HL-60 (cell line): Measurements from ENCODE around the gene TAAR1.

Experiments used
- DNase-seq, 2 experiments: peaks; one replicate each; pipeline ENCODE4 v3.0.0-alpha.2; 2010 to 2020; ENCODE audit warnings: low read depth in 1 of 2, low spot score in 1 of 2
- H3K27ac ChIP-seq: fragments of 250-450 bp; sonication (Bioruptor Pico); replicated peaks from 2 replicates; pipeline ENCODE4 v1.5.1; 2020; ENCODE audit warnings: mild to moderate bottlenecking, moderate library complexity
- H3K27me3 ChIP-seq: fragments of 250-450 bp; sonication (Bioruptor Pico); 2 replicates; pipeline ENCODE4 v1.5.1; 2021; ENCODE audit warnings: mild to moderate bottlenecking, moderate library complexity; ENCODE audit not compliant: insufficient read depth, poor library complexity, severe bottlenecking
- H3K4me3 ChIP-seq: replicated peaks from 2 replicates; pipeline ENCODE4 v1.5.1; 2011; ENCODE audit warnings: mild to moderate bottlenecking, control low read depth, low read length; ENCODE audit not compliant: insufficient read depth
- CTCF ChIP-seq: IDR thresholded peaks from one replicate; pipeline ENCODE4 v1.5.1; 2011; ENCODE audit warnings: low read length, control low read depth, inconsistent platforms; ENCODE audit not compliant: insufficient read depth
- GABPA ChIP-seq: IDR thresholded peaks from 2 replicates; pipeline ENCODE4 v1.6.1; 2012; ENCODE audit warnings: low read depth
- POLR2AphosphoS5 ChIP-seq: IDR thresholded peaks from 2 replicates; pipeline ENCODE4 v1.6.1; 2012; ENCODE audit warnings: low read depth
- REST ChIP-seq: IDR thresholded peaks from 2 replicates; pipeline ENCODE4 v1.6.1; 2012; ENCODE audit warnings: low read depth; ENCODE audit not compliant: insufficient replicate concordance
- SPI1 ChIP-seq: IDR thresholded peaks from 2 replicates; pipeline ENCODE4 v1.6.1; 2012; ENCODE audit warnings: low read depth, mild to moderate bottlenecking, borderline replicate concordance

TAAR1 gene

DNA sequence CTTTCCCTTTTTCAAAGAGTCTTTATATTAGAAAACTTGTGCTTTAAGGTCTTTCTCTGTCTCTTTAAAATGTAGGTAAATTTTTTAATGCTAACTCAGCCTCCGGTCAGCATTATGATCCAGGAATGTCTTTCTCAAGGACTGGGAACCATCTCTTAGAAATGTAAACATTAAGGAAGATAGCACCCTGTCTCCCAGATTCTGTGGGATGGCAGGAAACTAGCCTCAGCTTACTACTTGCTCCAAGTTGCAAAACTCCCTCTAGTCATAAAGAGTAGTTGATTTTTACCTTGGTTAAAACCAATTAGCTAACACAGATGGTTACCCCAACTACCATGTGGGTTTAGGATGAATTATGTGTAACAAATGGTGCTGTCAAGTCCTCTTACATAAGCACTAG is 4.7 kb upstream of the TAAR1 start:
- Histone ChIP-seq H3K27ac (no peak overlapping the region), H3K4me3 (no peak overlapping the region), H3K27me3 (no peaks in the 10 kb centered on the region)
- TF ChIP-seq CTCF (no peak), SPI1 (no peak), POLR2AphosphoS5 (no peak), REST (no peak), GABPA (no peak)
- no peak for DNase-seq

DNA sequence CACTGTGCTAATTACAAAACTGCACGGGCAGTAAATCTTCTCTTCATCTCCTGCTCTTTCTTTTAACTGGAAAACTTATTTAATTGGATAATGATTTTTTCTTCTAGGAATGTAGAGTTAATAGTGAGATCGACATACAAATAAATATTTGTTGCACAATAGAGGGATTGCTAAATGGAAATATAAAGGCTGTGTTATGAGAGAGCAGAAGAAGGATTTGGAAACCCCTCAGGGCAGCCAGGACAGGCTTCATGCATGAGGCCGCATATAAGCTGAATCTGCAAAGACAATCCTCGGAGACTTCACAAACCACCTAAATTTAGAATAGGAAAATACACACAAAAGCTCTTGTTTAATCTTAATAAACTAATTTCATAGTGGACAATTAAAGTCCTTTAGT is 2.9 kb upstream of the TAAR1 start:
- Histone ChIP-seq H3K27me3 (no peaks in the 10 kb centered on the region), H3K4me3 (no peak overlapping the region), H3K27ac (no peak overlapping the region)
- no peak for TF ChIP-seq GABPA
- TF ChIP-seq CTCF = no peak
- no peak for TF ChIP-seq SPI1
- DNase-seq = no peak

GRCh38 chr6:132651062-132651461 is 7.9 kb downstream of the TAAR1 start:
- no peak for TF ChIP-seq SPI1
- TF ChIP-seq POLR2AphosphoS5 = no peak
- no peak for TF ChIP-seq CTCF
- no peak for TF ChIP-seq GABPA
- TF ChIP-seq REST = no peak
- Histone ChIP-seq H3K4me3 (no peak overlapping the region), H3K27ac (no peak overlapping the region), H3K27me3 (peaks cover 2% of the 10 kb centered on the region)
- DNase-seq = no peak

GRCh38 chr6:132650429-132650828 is 8.6 kb downstream of the TAAR1 start:
- Histone ChIP-seq H3K27ac (no peak overlapping the region), H3K4me3 (no peak overlapping the region), H3K27me3 (peaks cover 2% of the 10 kb centered on the region)
- no peak for TF ChIP-seq REST
- no peak for TF ChIP-seq CTCF
- no peak for TF ChIP-seq GABPA
- TF ChIP-seq SPI1 = no peak
- TF ChIP-seq POLR2AphosphoS5 = no peak
- no peak for DNase-seq
